ACHN (cell line): ENCODE results near the gene GRIK3.
"Not testable (repeated sequence)": the region's sequence is repeated elsewhere in the genome, so short reads cannot be mapped to it uniquely, and the experiment has no call there.

Source experiments
- DNase-seq: peaks from one replicate; pipeline ENCODE4 v3.0.0-alpha.2; 2015
- in situ Hi-C: cut with HindIII; loops from 2 replicates; pipeline ENCODE4 v1.10.0; 2017; ENCODE audit warnings: low sequenced_read_pairs, low pct_ligation_motif_present, low pct_unique_long_range_greater_than_20kb

Gene GRIK3

DNA sequence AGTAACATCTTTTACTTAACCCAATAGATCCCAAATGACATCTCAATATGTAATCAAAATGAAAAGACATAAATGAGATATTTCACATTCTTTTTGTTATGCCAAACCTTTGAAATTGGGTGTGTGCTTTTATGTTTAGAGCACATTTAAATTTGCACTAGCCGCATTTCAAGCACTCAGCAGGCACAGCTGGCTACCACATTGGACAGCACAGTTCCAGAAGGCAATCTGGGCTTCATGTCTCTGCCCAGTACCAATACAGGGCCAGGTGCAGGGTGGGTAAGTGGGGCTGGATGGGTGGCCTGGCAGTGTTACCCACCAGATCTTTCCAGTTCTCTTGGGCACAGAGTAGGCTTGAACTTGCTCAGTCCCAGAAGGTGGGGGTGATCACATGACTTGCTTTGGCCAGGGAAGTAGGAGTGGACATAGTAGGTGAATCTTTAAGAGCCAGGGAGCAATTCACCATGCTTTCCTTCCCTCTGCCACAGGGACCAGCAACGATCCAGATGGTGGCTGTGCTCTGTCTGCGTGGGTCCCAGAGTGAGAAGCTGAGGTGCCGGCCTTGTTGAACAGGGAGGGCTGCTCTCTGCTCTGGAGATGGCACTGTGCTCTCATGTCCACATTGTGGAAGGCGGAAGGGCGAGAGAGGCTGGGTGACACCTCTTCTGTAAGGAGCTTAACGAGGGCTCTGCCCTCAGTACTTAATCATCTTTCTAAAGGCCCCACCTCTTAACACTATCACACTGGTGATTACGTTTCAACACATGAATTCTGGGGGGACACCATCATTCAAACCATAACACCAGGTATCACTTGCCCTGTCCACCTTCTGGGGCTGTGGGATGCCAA lies 261.4 kb downstream of the GRIK3 start:
- no peak for DNase-seq
- in situ Hi-C loops = no loop called here

GRCh38 chr1:36771660-36772284 lies 262.5 kb downstream of the GRIK3 start:
- DNase-seq = no peak
- in situ Hi-C loops = no loop called here

GRCh38 chr1:36771240-36771639 lies 263.1 kb downstream of the GRIK3 start:
- in situ Hi-C loops = no loop called here

GRCh38 chr1:36769886-36770830 lies 264.2 kb downstream of the GRIK3 start:
- in situ Hi-C loops = no loop called here

More at GRCh38 chr1:36771240-36771639, 263.1 kb downstream of the GRIK3 start:
- no peak for DNase-seq

GRCh38 chr1:36768486-36769178 lies 265.7 kb downstream of the GRIK3 start:
- DNase-seq = no peak
- in situ Hi-C loops = no loop called here

More at GRCh38 chr1:36769886-36770830, 264.2 kb downstream of the GRIK3 start:
- DNase-seq = no peak

- in situ Hi-C loops, DNase-seq: not testable (repeated sequence)
These were observed 266.9 kb downstream of the GRIK3 start for GRCh38 chr1:36767429-36767828.

- no peak for DNase-seq
- in situ Hi-C loops = no loop called here
These were observed 267.8 kb downstream of the GRIK3 start for GRCh38 chr1:36766481-36766880.

- in situ Hi-C loops = no loop called here
- no peak for DNase-seq
These were observed 268.5 kb downstream of the GRIK3 start for GRCh38 chr1:36765785-36766300.

GRCh38 chr1:36764798-36765197 lies 269.5 kb downstream of the GRIK3 start:
- in situ Hi-C loops = no loop called here
- DNase-seq = no peak

- in situ Hi-C loops = no loop called here
These were observed 270.5 kb downstream of the GRIK3 start for GRCh38 chr1:36763771-36764170.

GRCh38 chr1:36762174-36762573 lies 272.1 kb downstream of the GRIK3 start:
- no peak for DNase-seq
- in situ Hi-C loops = no loop called here

More at GRCh38 chr1:36763771-36764170, 270.5 kb downstream of the GRIK3 start:
- no peak for DNase-seq

DNA sequence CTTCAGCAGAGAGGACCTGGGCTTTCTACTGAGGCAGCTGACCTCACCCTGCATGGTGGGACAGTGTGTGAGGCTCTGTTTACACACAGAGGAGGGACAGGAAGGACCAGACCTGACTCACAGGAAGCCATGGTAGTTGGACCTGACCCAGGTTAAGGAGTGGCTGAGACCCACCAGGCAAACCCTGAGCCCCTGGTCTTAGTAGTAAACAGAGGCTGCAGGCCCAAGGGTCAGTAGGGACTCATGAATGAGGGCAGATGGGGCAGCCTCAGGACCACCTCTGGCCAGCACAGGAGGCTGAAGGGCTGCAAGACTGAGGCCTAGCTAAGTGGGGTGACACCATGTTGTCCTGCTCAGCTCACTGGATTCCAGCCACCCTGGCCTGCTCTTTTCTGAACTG lies 273.2 kb downstream of the GRIK3 start:
- in situ Hi-C loops = no loop called here

DNA sequence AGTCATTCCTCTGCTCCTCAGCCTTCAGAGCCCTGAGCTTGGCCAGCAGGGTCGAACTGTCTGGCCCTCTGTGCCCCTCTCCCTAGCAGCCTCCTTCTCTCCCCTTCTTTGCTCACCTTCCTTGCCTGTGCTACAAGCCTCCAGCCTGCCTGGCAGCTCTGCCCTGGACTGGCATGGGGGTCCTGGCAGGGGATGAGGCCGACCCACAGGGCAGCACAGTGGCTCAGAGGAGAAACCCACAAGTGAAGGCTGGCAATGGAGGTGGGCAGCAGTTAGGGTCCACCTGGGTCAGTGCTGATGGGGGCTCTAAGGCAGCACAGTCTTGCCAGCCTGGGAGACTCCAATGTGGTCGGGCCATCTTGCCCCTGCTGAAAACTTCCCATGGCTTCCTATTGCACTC lies 274.2 kb downstream of the GRIK3 start:
- in situ Hi-C loops = no loop called here
- DNase-seq = no peak

More for the DNA sequence above, 273.2 kb downstream of the GRIK3 start:
- no peak for DNase-seq

GRCh38 chr1:36759355-36759754 lies 275.0 kb downstream of the GRIK3 start:
- in situ Hi-C loops = no loop called here
- DNase-seq = no peak

DNA sequence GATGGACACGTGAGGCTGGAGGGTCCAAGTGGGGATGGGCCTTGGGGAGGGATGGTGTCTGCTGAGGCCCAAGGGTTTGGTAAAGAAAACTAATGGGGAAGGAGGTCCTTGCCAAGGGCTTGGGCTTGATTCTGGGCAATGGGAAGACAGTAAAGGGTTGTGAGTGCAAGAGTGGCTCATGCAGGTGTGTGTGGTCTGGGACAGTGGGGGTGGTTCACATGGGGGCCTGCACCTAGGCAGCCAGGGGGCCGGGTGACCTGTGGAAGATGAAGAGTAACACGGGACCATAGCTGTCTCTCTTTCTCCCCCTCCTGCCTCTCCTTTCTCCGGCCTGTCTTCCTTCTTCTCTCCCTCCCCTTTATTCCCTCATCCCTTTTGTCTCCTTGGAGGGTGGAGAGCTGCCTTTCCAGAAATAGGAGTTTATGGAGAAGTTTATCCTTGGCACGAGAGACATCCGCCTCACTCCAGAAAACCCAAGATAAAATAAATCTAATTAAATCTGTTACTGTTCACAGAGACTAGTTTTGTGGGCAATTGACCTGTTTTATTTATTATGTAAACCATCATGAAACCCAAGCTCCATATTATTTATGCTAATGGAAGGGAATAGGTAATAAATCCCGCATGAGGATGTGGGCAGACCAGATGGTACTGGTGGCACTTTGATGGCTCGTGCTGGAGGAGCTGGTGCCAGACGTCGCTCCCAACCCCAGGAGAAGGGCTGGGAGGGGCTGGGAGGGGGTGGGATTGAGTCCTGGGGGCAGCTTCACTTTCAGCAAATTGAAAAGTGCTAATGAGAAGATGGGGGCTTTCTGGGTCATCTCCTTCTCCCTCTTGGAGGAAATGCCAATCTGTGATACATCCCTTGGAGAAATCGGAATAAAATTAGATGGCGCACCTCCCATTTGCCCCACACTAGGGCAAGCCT lies 278.7 kb downstream of the GRIK3 start:
- in situ Hi-C loops = no loop called here
- no peak for DNase-seq

GRCh38 chr1:36754366-36754765 lies 279.9 kb downstream of the GRIK3 start:
- in situ Hi-C loops = no loop called here

DNA sequence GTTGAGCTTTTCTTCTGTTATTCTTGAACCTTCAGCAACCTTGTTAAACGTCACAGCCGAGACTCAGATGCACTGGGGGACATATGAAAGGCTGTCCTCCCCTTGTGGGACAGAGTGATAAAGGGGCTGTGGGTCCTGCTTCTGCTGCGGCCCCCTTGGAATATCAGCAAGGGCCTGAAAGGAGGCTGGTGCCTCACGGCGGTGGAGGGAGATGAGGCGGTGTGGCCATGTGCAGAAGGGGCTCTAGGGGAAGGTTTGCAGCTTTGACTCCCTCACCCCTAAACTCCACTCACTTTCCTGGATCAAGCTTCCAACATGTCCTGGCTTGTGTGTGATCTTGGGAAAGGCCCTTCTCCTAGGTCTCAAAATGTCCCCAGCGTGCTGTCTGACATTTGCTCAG lies 280.9 kb downstream of the GRIK3 start:
- in situ Hi-C loops = no loop called here
- DNase-seq = no peak

More at GRCh38 chr1:36754366-36754765, 279.9 kb downstream of the GRIK3 start:
- DNase-seq = no peak
